HG02610 (cell line): ENCODE data around the gene RNASE11.

ENCODE experiments used
- ATAC-seq: cut with Tn5 transposase; IDR thresholded peaks from one replicate; pipeline ENCODE4 v1.9.1; 2021; ENCODE audit warnings: mild to moderate bottlenecking, moderate library complexity; ENCODE audit not compliant: unreplicated experiment

RNASE11 gene

GRCh38 chr14:20546877-20547276 is 40.9 kb downstream of the RNASE11 start:
- ATAC-seq, result no peak

- no peak for ATAC-seq
Observed at GRCh38 chr14:20539906-20540305, 47.9 kb downstream of the RNASE11 start.
